Measurements from ENCODE around the gene SLC4A5. TPM values are rescaled to one million over a fixed set of nuclear protein-coding genes. Genes with fewer than 3 reads are reported as not detected.
"Not testable (repeated sequence)": the region's sequence is repeated elsewhere in the genome, so short reads cannot be mapped to it uniquely, and the experiment has no call there.

SLC4A5 gene
- total RNA-seq, 3 donors from 2014 or later: 2.1 to 3.1 (median 2.1) TPM

GRCh38 chr2:74191596-74192380 is 151.4 kb downstream of the SLC4A5 start:
- ATAC-seq (no peak), DNase-seq (no peak)
- Histone ChIP-seq H3K4me3 (no peak overlapping the region), H3K9me3 (no peaks in the 10 kb centered on the region), H3K4me1 (ENCODE audit: low read depth) (no peaks in the 10 kb centered on the region), H3K36me3 (ENCODE audit: low read depth) (no peaks in the 10 kb centered on the region)
- intact Hi-C loops (cut with DNase I, micrococcal nuclease): no loop called here
- TF ChIP-seq CTCF (IDR thresholded peaks at IDR 0.05): no peak

GRCh38 chr2:74188696-74189095 is 154.5 kb downstream of the SLC4A5 start:
- H3K4me1 ChIP-seq (ENCODE audit: low read depth): no peaks in the 10 kb centered on the region
- no peaks in the 10 kb centered on the region for H3K9me3 ChIP-seq
- TF ChIP-seq CTCF (IDR thresholded peaks at IDR 0.05): no peak
- no peak overlapping the region for H3K4me3 ChIP-seq
- no peaks in the 10 kb centered on the region for H3K36me3 ChIP-seq (ENCODE audit: low read depth)
- no peak for DNase-seq
- intact Hi-C loops (cut with DNase I, micrococcal nuclease): no loop called here
- no peak for ATAC-seq

- no peak for DNase-seq
- no peaks in the 10 kb centered on the region for H3K36me3 ChIP-seq (ENCODE audit: low read depth)
- intact Hi-C loops (cut with DNase I, micrococcal nuclease): no loop called here
- ATAC-seq: no peak
- no peaks in the 10 kb centered on the region for H3K4me1 ChIP-seq (ENCODE audit: low read depth)
- no peak for TF ChIP-seq CTCF (IDR thresholded peaks at IDR 0.05)
- no peak overlapping the region for H3K4me3 ChIP-seq
- no peaks in the 10 kb centered on the region for H3K9me3 ChIP-seq
Observed at GRCh38 chr2:74188018-74188601, 155.1 kb downstream of the SLC4A5 start.

- DNase-seq; H3K4me3 ChIP-seq; H3K36me3 ChIP-seq (ENCODE audit: low read depth); H3K4me1 ChIP-seq (ENCODE audit: low read depth); ATAC-seq; H3K9me3 ChIP-seq; intact Hi-C loops (cut with DNase I, micrococcal nuclease): not testable (repeated sequence)
Observed at GRCh38 chr2:74186706-74187105, 156.5 kb downstream of the SLC4A5 start.

- H3K4me3 ChIP-seq: no peak overlapping the region
- ATAC-seq: peak; percentile 74
- H3K9me3 ChIP-seq: no peaks in the 10 kb centered on the region
- intact Hi-C loops (cut with DNase I, micrococcal nuclease): no loop called here
- DNase-seq: no peak
- no peak for TF ChIP-seq CTCF (IDR thresholded peaks at IDR 0.05)
- no peaks in the 10 kb centered on the region for H3K36me3 ChIP-seq (ENCODE audit: low read depth)
- H3K4me1 ChIP-seq (ENCODE audit: low read depth): no peaks in the 10 kb centered on the region
Observed at GRCh38 chr2:74186038-74186437, 157.2 kb downstream of the SLC4A5 start.

- no peak for ATAC-seq
- TF ChIP-seq CTCF (IDR thresholded peaks at IDR 0.05): no peak
Observed at GRCh38 chr2:74183878-74184277, 159.3 kb downstream of the SLC4A5 start.

More at GRCh38 chr2:74183878-74184277, 159.3 kb downstream of the SLC4A5 start:
- intact Hi-C loops (cut with DNase I, micrococcal nuclease): no loop called here
- Histone ChIP-seq H3K4me1 (ENCODE audit: low read depth) (no peaks in the 10 kb centered on the region), H3K9me3 (no peaks in the 10 kb centered on the region), H3K36me3 (ENCODE audit: low read depth) (no peaks in the 10 kb centered on the region), H3K4me3 (no peak overlapping the region)
- no peak for DNase-seq
